CD14-positive monocyte (primary cell): Measurements from ENCODE around the gene GFOD1. TPM values are rescaled to one million over a fixed set of nuclear protein-coding genes. Genes with fewer than 3 reads are reported as not detected.

ENCODE experiments used
- DNase-seq, 3 donors: peaks; one replicate each; pipeline ENCODE4 v3.0.0-alpha.2; 2011 to 2022
- H2AFZ ChIP-seq: 2 replicates; pipeline ENCODE4 v1.6.0; 2012; ENCODE audit warnings: mild to moderate bottlenecking, low read depth, low read length, inconsistent platforms; ENCODE audit not compliant: insufficient read depth, poor library complexity, severe bottlenecking
- H3K27ac ChIP-seq, 2 donors: 1 replicate in 1 of 2; 2 replicates in 1 of 2; pipeline ENCODE4 v1.5.1; 2012 to 2013; ENCODE audit warnings: low read length in 2 of 2, control low read depth in 1 of 2, inconsistent platforms in 1 of 2, low read depth in 1 of 2, mild to moderate bottlenecking in 1 of 2
- H3K27me3 ChIP-seq, 2 donors: one replicate each; pipeline versions ENCODE4 v1.6.0 to v1.6.1; 2011 to 2013; ENCODE audit warnings: low read length in 2 of 2; ENCODE audit not compliant: control insufficient read depth in 2 of 2, insufficient read depth in 2 of 2
- H3K36me3 ChIP-seq, 2 donors: replicated peaks in 1 of 2; 1 replicate in 1 of 2; 2 replicates in 1 of 2; pipeline versions ENCODE4 v1.5.1 to v1.6.1; 2012 to 2013; ENCODE audit warnings: low read length in 2 of 2, control low read depth in 1 of 2, inconsistent platforms in 1 of 2, mild to moderate bottlenecking in 1 of 2; ENCODE audit not compliant: insufficient read depth in 2 of 2, control insufficient read depth in 1 of 2
- H3K4me1 ChIP-seq, 2 donors: 1 replicate in 1 of 2; 2 replicates in 1 of 2; pipeline versions ENCODE4 v1.5.1 to v1.6.1; 2012 to 2013; ENCODE audit warnings: low read length in 2 of 2, control low read depth in 1 of 2, inconsistent platforms in 1 of 2, mild to moderate bottlenecking in 1 of 2, moderate library complexity in 1 of 2; ENCODE audit not compliant: insufficient read depth in 2 of 2, control insufficient read depth in 1 of 2
- H3K4me2 ChIP-seq: replicated peaks from 2 replicates; pipeline ENCODE3; 2012; ENCODE audit warnings: low read length, moderate library complexity, mild to moderate bottlenecking; ENCODE audit not compliant: poor library complexity, severe bottlenecking; ENCODE audit errors: extremely low read depth
- H3K4me3 ChIP-seq, 3 experiments: fragments of 200-600 bp in 1 of 3; sonication (generic) in 1 of 3; replicated peaks in 1 of 3; 1 replicate in 2 of 3; 2 replicates in 1 of 3; pipeline ENCODE4 v1.5.1; 2011 to 2013; ENCODE audit warnings: low read length in 3 of 3, mild to moderate bottlenecking in 3 of 3, control low read depth in 2 of 3, low read depth in 2 of 3, inconsistent platforms in 1 of 3, moderate library complexity in 1 of 3
- H3K79me2 ChIP-seq: 2 replicates; pipeline ENCODE4 v1.6.0; 2012; ENCODE audit warnings: mild to moderate bottlenecking, control low read depth, inconsistent platforms, low read length, moderate library complexity; ENCODE audit not compliant: insufficient read depth
- H3K9ac ChIP-seq: 2 replicates; pipeline ENCODE4 v1.6.0; 2017; ENCODE audit warnings: low read length, mild to moderate bottlenecking; ENCODE audit not compliant: insufficient read depth, poor library complexity, severe bottlenecking
- H3K9me3 ChIP-seq, 2 donors: replicated peaks in 1 of 2; 1 replicate in 1 of 2; 2 replicates in 1 of 2; pipeline versions ENCODE4 v1.5.1 to v1.6.1; 2012 to 2013; ENCODE audit warnings: low read length in 2 of 2, control low read depth in 1 of 2; ENCODE audit not compliant: control insufficient read depth in 1 of 2, insufficient read depth in 1 of 2
- H4K20me1 ChIP-seq: 2 replicates; pipeline ENCODE4 v1.6.0; 2012; ENCODE audit warnings: mild to moderate bottlenecking, low read length, control low read depth, moderate library complexity; ENCODE audit not compliant: insufficient read depth
- H3K27ac Mint-ChIP-seq, 7 donors: one replicate each; pipeline ENCODE4 v1.8.0; 2020; ENCODE audit warnings: mild to moderate bottlenecking in 7 of 7, mixed read lengths in 7 of 7, moderate library complexity in 6 of 7, inconsistent platforms in 2 of 7
- H3K27me3 Mint-ChIP-seq, 3 donors: one replicate each; pipeline ENCODE4 v1.8.0; 2021 to 2022; ENCODE audit warnings: low read depth in 3 of 3, mild to moderate bottlenecking in 3 of 3, mixed read lengths in 3 of 3, moderate library complexity in 3 of 3, inconsistent platforms in 1 of 3
- H3K36me3 Mint-ChIP-seq, 2 donors: one replicate each; pipeline ENCODE4 v1.8.0; 2020; ENCODE audit warnings: mixed read lengths in 2 of 2, inconsistent platforms in 1 of 2, mild to moderate bottlenecking in 1 of 2
- H3K4me1 Mint-ChIP-seq: one replicate; pipeline ENCODE4 v1.8.0; 2020; ENCODE audit warnings: mild to moderate bottlenecking, mixed read lengths
- H3K4me3 Mint-ChIP-seq, 2 donors: one replicate each; pipeline ENCODE4 v1.8.0; 2020; ENCODE audit warnings: mild to moderate bottlenecking in 2 of 2, mixed read lengths in 2 of 2, moderate library complexity in 1 of 2
- H3K9me3 Mint-ChIP-seq, 7 donors: one replicate each; pipeline ENCODE4 v1.8.0; 2020 to 2022; ENCODE audit warnings: mixed read lengths in 7 of 7, mild to moderate bottlenecking in 6 of 7, moderate library complexity in 6 of 7, inconsistent platforms in 2 of 7
- WGBS: methylation state at CpG from one replicate; pipeline ENCODE4 v1.1.5; 2013; ENCODE audit warnings: missing lambda C conversion rate; ENCODE audit not compliant: insufficient coverage; 5-methylcytosine and 5-hydroxymethylcytosine counted together
- intact Hi-C, 2 donors: fragments of 100-400 bp; cut with micrococcal nuclease; formaldehyde crosslinking; loops; one replicate each; pipeline versions ENCODE4 v1.15.0 to v1.15.1; 2023
- polyA plus RNA-seq, 3 donors: library from polyadenylated mRNA; depleted of rRNA in 1 of 3; unstranded in 2 of 3; stranded (reverse) in 1 of 3; fragments of 300-500 nt in 2 of 3; fragments of >200 nt in 1 of 3; fragmentation: Illumina TruSeq in 2 of 3; gene quantifications; 1 replicate in 2 of 3; 2 replicates in 1 of 3; pipeline ENCODE4 v1.2.3, GENCODE V29; 2012 to 2021
- TF ChIP-seq, protein P1 (sequence below): fragments of 200-600 bp; IDR thresholded peaks from one replicate; pipeline ENCODE4 v1.8.0; 2022; ENCODE audit warnings: antibody characterized with exemption, mild to moderate bottlenecking

GFOD1 gene
- polyA plus RNA-seq, 3 donors, result 2.4 to 8.7 (median 2.4) TPM

DNA sequence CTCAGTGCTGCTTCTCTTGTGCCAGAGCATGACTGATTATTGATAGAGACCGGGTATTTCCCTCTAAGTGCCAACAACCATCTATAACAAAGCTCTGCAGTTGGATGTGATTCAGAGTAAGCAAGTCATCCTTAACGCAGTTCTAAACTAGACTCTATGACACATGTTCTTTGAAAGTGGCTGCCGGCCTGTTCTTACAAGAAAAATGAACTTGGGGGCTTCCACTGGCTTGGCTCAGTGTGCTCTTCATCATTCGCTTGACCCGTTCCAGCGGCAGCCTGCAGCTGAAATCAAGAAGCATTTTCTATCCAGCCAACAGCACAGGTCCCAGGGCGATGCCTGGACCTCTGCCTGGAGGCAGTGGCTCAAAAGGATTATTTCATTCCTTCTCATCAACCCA, 29.8 kb downstream of the GFOD1 start:
- Histone ChIP-seq H3K4me1 (peaks cover 36 to 38% of the 10 kb centered on the region in 2 donors), H3K9me3 (no peaks in the 10 kb centered on the region), H3K27ac (no peak overlapping the region), H3K27me3 (no peaks in the 10 kb centered on the region), H4K20me1 (no peaks in the 10 kb centered on the region), H2AFZ (no peak overlapping the region), H3K36me3 (peaks cover 0 to 3% of the 10 kb centered on the region in 2 donors), H3K9ac (no peak overlapping the region), H3K79me2 (no peaks in the 10 kb centered on the region), H3K4me2 (no peak overlapping the region), H3K4me3 (no peak overlapping the region)
- peak overlapping the region in 3 of 7 donors; percentile 15 to 73 (median 57) for H3K27ac Mint-ChIP-seq
- intact Hi-C loops, result loop anchor here (10.0 kb wide), 2 partner anchors 53 to 123 kb away; no protein-coding TSS in a partner anchor
- no peaks in the 10 kb centered on the region for H3K9me3 Mint-ChIP-seq
- H3K36me3 Mint-ChIP-seq, result peaks cover 11 to 12% of the 10 kb centered on the region in 2 donors
- DNase-seq, result no peak
- H3K27me3 Mint-ChIP-seq, result peaks cover 2 to 3% (median 2%) of the 10 kb centered on the region in 3 donors
- WGBS, result 94% methylated on average over 6 of the region's 7 CpGs
- TF ChIP-seq, protein P1, sequence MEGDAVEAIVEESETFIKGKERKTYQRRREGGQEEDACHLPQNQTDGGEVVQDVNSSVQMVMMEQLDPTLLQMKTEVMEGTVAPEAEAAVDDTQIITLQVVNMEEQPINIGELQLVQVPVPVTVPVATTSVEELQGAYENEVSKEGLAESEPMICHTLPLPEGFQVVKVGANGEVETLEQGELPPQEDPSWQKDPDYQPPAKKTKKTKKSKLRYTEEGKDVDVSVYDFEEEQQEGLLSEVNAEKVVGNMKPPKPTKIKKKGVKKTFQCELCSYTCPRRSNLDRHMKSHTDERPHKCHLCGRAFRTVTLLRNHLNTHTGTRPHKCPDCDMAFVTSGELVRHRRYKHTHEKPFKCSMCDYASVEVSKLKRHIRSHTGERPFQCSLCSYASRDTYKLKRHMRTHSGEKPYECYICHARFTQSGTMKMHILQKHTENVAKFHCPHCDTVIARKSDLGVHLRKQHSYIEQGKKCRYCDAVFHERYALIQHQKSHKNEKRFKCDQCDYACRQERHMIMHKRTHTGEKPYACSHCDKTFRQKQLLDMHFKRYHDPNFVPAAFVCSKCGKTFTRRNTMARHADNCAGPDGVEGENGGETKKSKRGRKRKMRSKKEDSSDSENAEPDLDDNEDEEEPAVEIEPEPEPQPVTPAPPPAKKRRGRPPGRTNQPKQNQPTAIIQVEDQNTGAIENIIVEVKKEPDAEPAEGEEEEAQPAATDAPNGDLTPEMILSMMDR, result no peak
- H3K4me3 Mint-ChIP-seq, result no peak overlapping the region
- H3K4me1 Mint-ChIP-seq, result peaks cover 42% of the 10 kb centered on the region

DNA sequence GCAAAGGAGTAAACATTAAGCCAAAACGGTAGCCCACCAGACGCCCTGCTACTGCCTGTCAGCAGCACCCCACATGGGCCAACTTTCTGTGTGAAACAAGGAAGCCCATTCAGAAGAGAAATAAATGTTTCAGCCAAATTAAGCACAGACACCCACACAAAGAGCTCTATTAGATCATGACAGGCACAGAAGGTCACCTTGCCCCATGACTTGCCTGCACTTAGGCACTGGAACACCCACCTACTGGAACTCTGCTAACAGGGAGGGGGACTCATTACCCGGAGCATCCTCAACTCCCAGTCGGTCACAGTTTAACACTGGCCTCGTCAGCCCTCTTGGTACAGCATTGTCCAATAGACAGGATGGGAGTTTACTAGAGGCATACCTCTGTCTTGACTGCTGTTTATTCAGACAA, 31.8 kb downstream of the GFOD1 start:
- Histone ChIP-seq H3K4me1 (peaks cover 19 to 20% of the 10 kb centered on the region in 2 donors), H3K36me3 (peaks cover 0 to 14% of the 10 kb centered on the region in 2 donors), H2AFZ (no peak overlapping the region), H4K20me1 (no peaks in the 10 kb centered on the region), H3K27me3 (no peaks in the 10 kb centered on the region), H3K9me3 (no peaks in the 10 kb centered on the region), H3K79me2 (no peaks in the 10 kb centered on the region), H3K27ac (peak overlapping the region; percentile 71 to 83), H3K4me3 (no peak overlapping the region), H3K4me2 (no peak overlapping the region), H3K9ac (no peak overlapping the region)
- Mint-ChIP-seq H3K27ac (peak overlapping the region in 6 of 7 donors; percentile 58 to 99 (median 92)), H3K4me1 (peaks cover 23% of the 10 kb centered on the region), H3K4me3 (no peak overlapping the region), H3K9me3 (no peaks in the 10 kb centered on the region), H3K27me3 (peaks cover 0 to 2% (median 2%) of the 10 kb centered on the region in 3 donors), H3K36me3 (peaks cover 20 to 25% of the 10 kb centered on the region in 2 donors)
- 95% methylated on average over 4 of the region's 5 CpGs for WGBS
- TF ChIP-seq, protein P1, result no peak
- intact Hi-C loops, result loop anchor here (10.0 kb wide), 2 partner anchors 51 to 121 kb away; no protein-coding TSS in a partner anchor
- no peak for DNase-seq
